Fibroblast of mammary gland (primary cell): ENCODE measurements around the gene MYBPC2.

Experiments used
- DNase-seq: peaks from one replicate; pipeline ENCODE4 v3.0.0-alpha.2; 2010; ENCODE audit warnings: low read depth
- H3K4me3 ChIP-seq: 2 replicates; pipeline ENCODE4 v1.5.1; 2011; ENCODE audit warnings: low read depth, mild to moderate bottlenecking, low read length, moderate library complexity; ENCODE audit not compliant: control insufficient read depth
- TF ChIP-seq, protein P1 (sequence below): conservative IDR thresholded peaks from 2 replicates; pipeline ENCODE4 v1.5.1; 2011; ENCODE audit warnings: low read depth, low read length, inconsistent platforms; ENCODE audit not compliant: control insufficient read depth, insufficient read depth

MYBPC2 gene

DNA sequence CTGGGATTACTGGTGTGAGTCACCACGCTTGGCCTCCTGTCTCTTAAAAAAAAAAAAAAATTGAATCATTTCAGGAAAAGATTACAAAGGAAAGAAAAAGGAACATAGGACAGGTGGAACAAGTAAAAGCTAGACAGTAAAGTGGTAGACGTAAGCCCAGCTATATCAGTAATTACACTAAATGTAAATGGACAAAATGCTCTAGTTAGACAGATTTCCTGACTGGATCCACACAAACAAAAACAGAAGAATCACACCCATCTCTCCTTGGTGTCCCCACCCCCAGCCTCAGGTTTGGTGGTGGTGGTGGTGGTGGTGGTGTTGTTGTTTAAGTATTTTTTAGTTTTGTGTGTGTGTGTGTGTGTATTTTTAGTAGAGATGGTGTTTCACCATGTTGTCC lies 20.3 kb upstream of the MYBPC2 start:
- no peak for DNase-seq
- TF ChIP-seq, protein P1, sequence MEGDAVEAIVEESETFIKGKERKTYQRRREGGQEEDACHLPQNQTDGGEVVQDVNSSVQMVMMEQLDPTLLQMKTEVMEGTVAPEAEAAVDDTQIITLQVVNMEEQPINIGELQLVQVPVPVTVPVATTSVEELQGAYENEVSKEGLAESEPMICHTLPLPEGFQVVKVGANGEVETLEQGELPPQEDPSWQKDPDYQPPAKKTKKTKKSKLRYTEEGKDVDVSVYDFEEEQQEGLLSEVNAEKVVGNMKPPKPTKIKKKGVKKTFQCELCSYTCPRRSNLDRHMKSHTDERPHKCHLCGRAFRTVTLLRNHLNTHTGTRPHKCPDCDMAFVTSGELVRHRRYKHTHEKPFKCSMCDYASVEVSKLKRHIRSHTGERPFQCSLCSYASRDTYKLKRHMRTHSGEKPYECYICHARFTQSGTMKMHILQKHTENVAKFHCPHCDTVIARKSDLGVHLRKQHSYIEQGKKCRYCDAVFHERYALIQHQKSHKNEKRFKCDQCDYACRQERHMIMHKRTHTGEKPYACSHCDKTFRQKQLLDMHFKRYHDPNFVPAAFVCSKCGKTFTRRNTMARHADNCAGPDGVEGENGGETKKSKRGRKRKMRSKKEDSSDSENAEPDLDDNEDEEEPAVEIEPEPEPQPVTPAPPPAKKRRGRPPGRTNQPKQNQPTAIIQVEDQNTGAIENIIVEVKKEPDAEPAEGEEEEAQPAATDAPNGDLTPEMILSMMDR: no peak
- H3K4me3 ChIP-seq: no peak overlapping the region

DNA sequence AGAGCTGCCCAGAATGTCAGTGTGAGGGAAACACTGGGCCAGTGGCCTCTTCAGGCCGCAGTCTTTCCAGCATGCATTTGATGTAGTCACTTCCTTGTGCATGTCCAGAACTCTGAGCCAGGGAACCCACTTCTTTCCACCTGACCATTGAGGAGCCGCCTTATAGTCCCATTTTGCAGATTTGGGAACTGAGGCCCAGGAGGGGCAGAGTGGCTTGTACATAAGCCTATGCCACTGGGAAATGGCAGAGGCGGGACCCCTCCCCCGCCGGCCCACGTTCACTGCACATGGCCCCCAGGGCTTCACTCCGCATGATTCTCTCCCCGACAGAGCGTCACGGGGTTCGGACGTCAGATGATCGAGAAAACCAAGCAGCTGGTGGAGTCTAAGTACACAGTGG lies 19.6 kb upstream of the MYBPC2 start:
- H3K4me3 ChIP-seq: no peak overlapping the region
- TF ChIP-seq, protein P1: no peak
- DNase-seq: no peak

DNA sequence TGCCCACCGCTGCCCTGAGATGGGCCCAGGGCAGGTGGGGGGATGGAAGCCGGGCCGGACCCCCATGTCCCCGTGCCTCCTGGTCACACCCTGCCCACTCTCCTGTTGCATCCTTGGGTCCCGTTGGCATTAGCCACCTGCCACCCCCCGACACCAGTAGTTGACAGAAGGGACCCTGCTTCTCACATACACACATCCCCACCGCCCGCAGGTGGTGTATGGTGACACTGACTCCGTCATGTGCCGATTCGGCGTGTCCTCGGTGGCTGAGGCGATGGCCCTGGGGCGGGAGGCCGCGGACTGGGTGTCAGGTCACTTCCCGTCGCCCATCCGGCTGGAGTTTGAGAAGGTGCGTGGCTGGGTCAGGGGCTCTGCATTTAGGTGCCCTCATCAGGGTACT lies 19.2 kb upstream of the MYBPC2 start:
- H3K4me3 ChIP-seq: no peak overlapping the region
- no peak for DNase-seq
- TF ChIP-seq, protein P1: no peak

DNA sequence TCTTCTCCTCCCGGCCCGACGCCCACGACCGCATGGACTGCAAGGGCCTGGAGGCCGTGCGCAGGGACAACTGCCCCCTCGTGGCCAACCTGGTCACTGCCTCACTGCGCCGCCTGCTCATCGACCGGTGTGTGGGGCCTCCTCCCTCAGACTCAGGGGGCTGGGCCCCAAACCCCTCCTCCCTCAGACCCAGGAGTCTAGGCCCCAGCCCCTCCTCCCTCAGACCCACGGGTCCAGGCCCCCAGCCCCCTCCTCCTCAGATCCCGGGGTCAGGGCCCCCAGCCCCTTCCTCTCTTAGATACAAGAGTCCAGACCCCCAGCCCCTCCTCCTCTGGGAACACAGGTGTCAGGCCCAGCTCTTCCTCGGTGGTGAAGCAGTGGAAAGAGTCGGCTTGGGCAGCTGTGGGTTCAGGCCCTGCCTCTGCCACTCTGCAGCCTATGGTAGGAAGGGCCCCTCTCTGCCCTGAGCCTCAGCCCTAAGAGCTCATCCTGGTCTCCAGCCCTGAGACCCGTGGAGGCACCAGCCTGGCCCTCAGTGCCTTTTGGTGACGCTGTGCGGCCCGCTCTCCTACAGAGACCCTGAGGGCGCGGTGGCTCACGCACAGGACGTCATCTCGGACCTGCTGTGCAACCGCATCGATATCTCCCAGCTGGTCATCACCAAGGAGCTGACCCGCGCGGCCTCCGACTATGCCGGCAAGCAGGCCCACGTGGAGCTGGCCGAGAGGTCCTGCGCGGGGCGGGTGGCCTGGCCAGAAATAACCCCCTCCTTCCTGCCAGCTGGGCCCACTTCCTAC lies 17.6 kb upstream of the MYBPC2 start:
- no peak overlapping the region for H3K4me3 ChIP-seq
- peak; percentile 69 for DNase-seq
- TF ChIP-seq, protein P1: peak; percentile 74

DNA sequence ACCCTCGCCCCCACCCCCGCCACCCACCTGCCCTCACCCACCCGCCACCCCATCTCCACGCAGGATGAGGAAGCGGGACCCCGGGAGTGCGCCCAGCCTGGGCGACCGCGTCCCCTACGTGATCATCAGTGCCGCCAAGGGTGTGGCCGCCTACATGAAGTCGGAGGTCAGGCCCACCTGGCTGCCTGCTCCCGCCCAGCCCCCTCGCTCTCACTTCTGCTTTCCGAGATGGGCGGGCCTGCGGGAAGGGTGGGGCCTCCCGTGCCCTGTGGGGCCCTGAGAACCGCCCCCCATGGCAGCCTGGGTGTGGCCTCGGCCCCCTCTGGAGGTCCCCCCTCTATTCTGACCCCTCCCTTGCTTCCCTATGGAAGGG lies 17.0 kb upstream of the MYBPC2 start:
- TF ChIP-seq, protein P1: no peak
- no peak overlapping the region for H3K4me3 ChIP-seq
- no peak for DNase-seq

DNA sequence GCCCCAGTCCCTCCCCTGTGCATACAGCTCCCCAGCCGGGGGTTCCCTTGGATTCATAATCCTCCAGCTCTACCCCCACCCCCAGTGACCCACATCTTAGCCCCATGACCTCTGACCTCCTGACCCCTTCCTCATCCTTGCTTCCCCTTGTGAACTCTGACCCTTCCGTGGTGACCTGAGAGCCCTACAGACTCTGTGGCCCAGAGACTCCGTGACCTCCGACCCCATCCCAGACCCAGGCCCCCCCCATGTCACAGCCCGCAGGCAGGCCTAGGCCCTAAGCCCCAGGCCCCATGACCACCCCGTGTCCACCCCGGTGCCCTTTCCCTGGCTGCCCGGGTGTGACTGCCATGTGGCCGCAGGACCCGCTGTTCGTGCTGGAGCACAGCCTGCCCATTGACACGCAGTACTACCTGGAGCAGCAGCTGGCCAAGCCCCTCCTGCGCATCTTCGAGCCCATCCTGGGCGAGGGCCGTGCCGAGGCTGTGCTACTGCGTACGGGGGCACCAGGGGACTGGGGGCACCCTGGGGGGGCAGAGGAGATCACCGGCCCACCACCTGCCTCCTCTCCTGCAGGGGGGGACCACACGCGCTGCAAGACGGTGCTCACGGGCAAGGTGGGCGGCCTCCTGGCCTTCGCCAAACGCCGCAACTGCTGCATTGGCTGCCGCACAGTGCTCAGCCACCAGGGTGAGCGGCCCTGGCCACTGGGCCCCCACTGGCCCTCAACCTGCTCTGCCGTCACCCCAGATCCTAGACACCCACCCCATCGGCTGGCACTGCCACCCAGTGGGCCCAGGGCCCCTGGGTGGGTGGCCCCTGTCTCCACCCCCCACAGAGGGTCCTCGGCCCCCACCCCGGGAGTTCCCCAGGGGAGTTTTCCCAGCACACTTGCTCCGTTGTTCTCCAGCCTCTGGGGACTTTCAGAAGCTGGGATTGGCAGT lies 16.4 kb upstream of the MYBPC2 start:
- TF ChIP-seq, protein P1: no peak
- no peak for DNase-seq
- H3K4me3 ChIP-seq: no peak overlapping the region
